ENCODE results near the gene NDFIP2.

NDFIP2 gene

DNA sequence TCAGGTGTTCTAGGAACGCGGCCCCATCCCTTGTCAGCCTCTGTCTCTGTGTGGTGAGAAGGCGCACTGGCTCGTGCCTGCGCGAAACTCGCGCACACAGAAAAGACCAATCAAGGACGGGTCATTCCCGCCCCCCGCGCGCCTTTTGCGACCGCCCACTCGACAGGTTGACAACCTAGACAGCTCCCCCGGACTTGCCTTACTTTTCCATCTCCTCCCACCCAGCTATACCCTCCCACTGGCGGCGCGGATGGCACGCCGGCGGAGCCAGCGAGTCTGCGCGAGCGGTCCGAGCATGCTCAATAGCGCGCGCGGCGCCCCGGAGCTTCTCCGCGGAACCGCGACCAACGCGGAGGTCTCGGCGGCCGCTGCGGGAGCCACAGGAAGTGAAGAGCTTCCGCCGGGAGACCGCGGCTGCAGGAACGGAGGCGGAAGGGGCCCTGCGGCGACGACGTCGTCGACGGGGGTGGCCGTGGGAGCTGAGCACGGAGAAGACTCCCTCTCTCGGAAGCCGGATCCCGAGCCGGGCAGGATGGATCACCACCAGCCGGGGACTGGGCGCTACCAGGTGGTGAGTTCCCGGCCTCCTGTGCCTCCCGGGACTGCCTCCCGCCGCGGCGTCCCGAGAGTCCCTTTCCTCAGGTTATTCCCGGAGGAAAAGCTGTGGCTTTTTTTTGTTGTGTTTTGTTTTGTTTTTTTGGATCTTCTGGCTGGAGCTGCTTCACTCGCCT is at the start of gene NDFIP2:
Gene NDFIP2 (plus strand): TSS at position 202 of the 731 bp plus-strand sequence. CDS start 49 bp downstream, at position 251.
- DNase-seq, result peak; percentile 84

GRCh38 chr13:79432086-79432485 is 48.9 kb upstream of the NDFIP2 start:
- no peak for DNase-seq

GRCh38 chr13:79432992-79433391 is 48.0 kb upstream of the NDFIP2 start:
- no peak for DNase-seq

DNA sequence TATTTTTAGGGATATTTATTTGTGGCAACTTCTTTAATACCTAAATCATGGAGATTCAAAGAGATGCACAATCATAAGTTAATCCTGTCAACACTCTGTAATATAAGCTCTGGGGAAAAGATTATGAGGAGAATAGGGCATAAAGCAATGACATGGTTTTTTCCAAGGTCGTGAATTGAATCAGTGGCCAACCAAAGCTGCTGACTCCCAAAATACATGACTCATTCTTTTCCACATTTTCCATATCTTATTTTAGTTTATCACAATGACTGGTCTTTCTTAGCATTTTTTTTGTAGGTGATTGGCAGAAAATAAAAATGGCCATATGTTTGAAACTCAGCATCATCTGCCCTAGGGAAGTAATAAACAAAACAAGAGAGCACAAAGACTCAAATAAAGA is 46.4 kb upstream of the NDFIP2 start:
- DNase-seq, result no peak

DNA sequence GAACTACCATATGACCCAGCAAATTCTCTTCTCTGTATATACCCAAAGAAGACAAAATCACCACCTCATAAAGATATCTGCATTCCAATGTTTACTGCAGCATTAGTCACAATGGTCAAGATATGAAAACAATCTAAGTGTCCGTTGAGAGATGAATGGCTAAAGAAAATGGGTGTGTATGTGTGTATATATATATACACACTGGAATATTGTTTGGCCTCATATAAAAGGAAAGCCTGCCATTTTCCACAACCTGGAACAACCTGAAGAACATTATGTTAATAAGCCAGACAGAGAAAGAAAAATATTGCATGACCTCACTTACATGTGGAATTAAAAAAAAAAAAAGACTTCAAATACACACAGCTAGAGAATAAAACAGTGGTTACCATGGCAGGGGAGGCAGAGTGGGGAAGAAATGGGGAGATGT is 45.4 kb upstream of the NDFIP2 start:
- DNase-seq, result no peak

DNA sequence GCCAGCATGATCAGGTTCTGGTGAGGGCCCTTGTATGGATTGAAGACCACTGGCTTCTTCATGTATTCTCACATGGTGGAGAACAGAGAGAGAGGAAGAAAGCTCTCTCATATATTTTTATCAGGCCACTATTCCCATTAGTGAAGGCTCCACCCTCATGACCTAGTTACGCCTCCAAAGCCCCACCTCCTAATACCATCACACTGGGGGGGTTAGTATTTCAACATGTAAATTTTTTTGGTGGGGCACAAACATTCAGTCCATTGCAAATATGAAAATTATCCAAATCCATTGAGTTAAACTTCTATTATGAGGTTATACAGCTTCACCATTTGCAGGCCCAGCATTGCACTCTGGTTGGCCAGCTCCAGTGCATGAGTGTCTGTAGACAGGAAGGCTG is 41.7 kb upstream of the NDFIP2 start:
- DNase-seq, result no peak

- DNase-seq, result no peak
Observed at GRCh38 chr13:79440958-79441528, 39.9 kb upstream of the NDFIP2 start.

GRCh38 chr13:79442221-79442620 is 38.7 kb upstream of the NDFIP2 start:
- no peak for DNase-seq

- DNase-seq, result no peak
Observed at GRCh38 chr13:79442706-79443105, 38.2 kb upstream of the NDFIP2 start.

GRCh38 chr13:79445968-79446645 is 34.8 kb upstream of the NDFIP2 start:
- no peak for DNase-seq

DNA sequence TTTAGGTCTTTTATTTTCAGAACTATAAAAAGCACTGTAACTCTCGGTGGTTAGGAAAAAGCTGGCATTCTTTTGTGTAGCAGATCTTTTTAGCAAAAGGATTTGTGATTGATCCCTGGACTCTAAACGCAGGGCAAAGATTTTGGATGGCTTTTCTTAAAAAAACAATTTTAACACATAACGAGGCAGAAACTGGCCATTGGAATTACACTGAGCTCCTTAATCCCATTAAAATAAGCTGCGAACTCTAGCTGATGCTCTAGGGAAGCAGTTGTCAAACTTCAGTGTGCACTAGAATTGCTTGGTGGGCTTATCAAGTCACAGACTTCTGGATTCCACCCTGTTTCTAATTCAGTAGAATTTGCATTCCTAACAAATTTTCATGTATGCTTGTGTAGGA is 33.8 kb upstream of the NDFIP2 start:
- DNase-seq, result no peak

DNA sequence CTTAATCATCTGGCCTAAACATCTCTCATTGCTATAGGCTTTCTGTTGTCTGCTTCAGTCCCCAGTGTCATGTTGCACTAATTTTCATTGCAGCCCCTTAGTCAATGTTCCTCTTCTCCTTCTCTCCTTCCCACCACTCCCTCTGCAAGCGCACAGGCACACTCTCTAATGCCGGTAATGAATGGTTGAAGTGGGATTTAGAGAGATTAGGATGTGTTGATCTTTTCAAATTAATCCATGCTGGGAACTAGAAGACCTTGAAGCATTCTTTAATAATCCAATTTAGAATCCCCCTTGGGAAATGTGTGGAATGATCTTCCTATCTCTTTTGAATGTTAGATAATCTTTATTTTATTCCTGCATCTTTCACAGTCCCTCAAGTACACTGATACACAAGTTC is 33.2 kb upstream of the NDFIP2 start:
- no peak for DNase-seq

- peak; percentile 94 for DNase-seq
Observed at GRCh38 chr13:79448413-79448812, 32.5 kb upstream of the NDFIP2 start.

GRCh38 chr13:79450110-79450509 is 30.8 kb upstream of the NDFIP2 start:
- DNase-seq, result no peak

GRCh38 chr13:79451500-79451962 is 29.4 kb upstream of the NDFIP2 start:
- DNase-seq, result peak; percentile 81

GRCh38 chr13:79452239-79452913 is 28.6 kb upstream of the NDFIP2 start:
- no peak for DNase-seq

GRCh38 chr13:79455331-79455730 is 25.6 kb upstream of the NDFIP2 start:
- no peak for DNase-seq

- DNase-seq, result no peak
Observed at GRCh38 chr13:79456051-79456450, 24.9 kb upstream of the NDFIP2 start.

DNA sequence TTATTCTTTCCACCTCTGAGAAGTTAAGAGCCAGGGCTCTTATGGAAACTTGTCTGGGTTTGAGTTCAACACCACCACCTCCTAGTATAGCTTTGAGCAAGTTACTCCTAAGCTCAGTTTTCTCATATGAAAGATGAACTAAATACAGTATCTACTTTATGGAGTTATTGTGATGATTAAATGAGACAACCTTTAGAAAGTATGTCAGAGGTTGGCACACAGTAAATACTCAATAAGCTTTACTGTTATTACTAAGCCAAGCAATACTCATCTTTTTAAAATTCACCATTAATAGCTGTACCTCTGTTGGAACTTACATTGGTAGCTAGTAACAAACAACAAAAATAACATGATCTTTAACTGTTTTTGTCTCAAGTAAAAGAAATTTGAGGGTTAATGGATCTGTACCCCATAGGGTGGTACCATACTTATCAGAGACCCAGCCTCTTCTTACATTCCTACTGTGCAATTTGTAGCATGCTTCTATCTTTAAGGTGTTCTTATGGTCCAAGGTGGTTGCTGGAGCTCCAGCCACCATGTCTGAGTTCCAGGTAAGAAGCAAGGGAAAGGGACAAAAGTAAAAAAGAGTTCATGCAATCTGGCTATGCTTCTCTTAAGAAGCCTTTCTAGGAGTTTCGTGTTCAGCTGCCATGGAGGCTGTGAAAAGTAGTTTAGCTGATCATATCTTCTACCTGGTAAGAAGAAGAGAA is 24.1 kb upstream of the NDFIP2 start:
- DNase-seq, result no peak

DNA sequence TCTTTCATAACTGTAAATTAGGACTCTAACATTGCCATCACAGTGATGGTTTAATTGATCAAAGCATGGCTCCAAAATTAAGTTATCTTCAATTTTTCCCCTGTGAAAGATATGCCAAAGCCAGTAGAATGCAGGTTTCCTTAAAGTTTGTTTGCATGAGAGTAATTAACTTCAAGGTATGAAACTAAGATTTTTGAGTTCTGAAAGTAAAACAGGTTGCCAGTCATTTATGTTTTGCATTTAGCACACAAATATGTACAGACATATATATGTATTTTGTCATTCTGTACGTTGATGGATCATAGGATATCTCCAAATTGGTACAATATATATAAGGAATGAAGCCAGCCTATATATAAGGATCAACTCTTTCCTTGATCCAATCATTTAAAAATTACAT is 23.6 kb upstream of the NDFIP2 start:
- no peak for DNase-seq

- DNase-seq, result peak; percentile 30
Observed at GRCh38 chr13:79457948-79458347, 23.0 kb upstream of the NDFIP2 start.

DNA sequence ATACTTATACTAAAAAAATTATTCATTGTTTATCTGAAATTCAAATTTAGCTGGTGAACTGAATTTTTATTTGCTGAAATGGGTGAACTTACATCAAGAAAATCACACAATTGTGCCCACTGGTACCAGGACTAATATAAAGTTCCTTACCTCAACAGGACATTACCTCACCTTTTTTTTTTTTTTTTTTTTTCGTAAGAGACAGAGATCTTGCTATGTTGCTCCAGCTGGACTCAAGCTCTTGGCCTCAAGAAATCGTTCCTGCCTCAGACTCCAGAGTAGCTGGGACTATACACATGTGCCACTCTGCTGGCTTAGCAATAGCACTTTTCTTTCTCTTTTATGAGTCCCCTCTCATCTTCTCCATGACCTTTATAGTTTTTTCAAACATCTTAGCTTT is 22.5 kb upstream of the NDFIP2 start:
- DNase-seq, result no peak

DNA sequence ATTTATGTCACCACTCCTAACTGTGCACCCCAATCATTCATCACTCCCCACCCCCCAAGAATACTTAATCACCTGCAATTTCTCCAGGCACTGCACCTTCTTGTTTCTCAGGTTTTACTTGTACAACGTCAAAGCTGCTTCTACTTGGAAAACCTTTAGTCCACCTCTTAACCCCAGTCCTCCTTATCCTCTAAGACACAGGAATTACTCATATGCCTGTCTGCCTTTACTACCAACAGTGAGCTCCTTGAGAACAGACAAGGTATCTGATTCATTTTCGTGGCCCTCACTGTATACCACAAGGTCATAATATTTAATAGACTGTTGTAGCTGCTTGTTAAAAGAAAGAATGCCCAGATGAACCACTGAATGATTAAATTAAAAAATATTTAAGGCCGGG is 21.0 kb upstream of the NDFIP2 start:
- DNase-seq, result no peak
